ENCODE results near the gene TNRC18.

Gene TNRC18

DNA sequence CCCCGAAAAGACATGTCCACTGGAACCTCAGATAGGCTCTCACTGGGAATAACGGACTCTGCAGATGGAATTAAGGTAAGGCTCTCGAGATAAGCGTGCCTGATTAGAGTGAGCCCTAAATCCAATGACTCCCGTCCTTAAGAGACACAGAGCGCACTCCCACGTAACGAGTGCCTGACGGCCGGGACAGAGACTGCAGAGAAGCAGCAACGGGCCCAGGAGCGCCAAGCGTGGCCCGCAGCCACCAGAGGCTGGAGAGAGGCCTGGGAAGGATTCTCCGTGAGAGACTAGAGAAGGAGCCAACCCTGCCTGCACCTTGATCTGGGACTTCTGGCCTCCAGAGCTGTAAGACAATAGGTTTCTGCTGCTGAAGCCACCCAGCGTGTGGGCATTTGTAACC is 20.0 kb upstream of the TNRC18 start:
- Histone ChIP-seq H3K27ac (ENCODE audit: poor library complexity, severe bottlenecking) (no peak overlapping the region), H3K9me3 (ENCODE audit: severe bottlenecking) (no peaks in the 10 kb centered on the region), H3K36me3 (ENCODE audit: low read depth) (no peaks in the 10 kb centered on the region), H3K4me3 (ENCODE audit: severe bottlenecking) (no peak overlapping the region), H3K27me3 (ENCODE audit: insufficient read depth, poor library complexity, severe bottlenecking) (no peaks in the 10 kb centered on the region), H3K4me1 (ENCODE audit: insufficient read depth, poor library complexity, severe bottlenecking) (peaks cover 5% of the 10 kb centered on the region)
- DNase-seq (ENCODE audit: low spot score) (no peak), ATAC-seq (ENCODE audit: low read depth) (no peak)
- TF ChIP-seq, protein P1, sequence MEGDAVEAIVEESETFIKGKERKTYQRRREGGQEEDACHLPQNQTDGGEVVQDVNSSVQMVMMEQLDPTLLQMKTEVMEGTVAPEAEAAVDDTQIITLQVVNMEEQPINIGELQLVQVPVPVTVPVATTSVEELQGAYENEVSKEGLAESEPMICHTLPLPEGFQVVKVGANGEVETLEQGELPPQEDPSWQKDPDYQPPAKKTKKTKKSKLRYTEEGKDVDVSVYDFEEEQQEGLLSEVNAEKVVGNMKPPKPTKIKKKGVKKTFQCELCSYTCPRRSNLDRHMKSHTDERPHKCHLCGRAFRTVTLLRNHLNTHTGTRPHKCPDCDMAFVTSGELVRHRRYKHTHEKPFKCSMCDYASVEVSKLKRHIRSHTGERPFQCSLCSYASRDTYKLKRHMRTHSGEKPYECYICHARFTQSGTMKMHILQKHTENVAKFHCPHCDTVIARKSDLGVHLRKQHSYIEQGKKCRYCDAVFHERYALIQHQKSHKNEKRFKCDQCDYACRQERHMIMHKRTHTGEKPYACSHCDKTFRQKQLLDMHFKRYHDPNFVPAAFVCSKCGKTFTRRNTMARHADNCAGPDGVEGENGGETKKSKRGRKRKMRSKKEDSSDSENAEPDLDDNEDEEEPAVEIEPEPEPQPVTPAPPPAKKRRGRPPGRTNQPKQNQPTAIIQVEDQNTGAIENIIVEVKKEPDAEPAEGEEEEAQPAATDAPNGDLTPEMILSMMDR (IDR thresholded peaks at IDR 0.05; ENCODE audit: poor library complexity, severe bottlenecking) = no peak

GRCh38 chr7:5442757-5443305 is 19.2 kb upstream of the TNRC18 start:
- Histone ChIP-seq H3K27me3 (ENCODE audit: insufficient read depth, poor library complexity, severe bottlenecking) (no peaks in the 10 kb centered on the region), H3K4me1 (ENCODE audit: insufficient read depth, poor library complexity, severe bottlenecking) (no peaks in the 10 kb centered on the region), H3K27ac (ENCODE audit: poor library complexity, severe bottlenecking) (no peak overlapping the region), H3K4me3 (ENCODE audit: severe bottlenecking) (no peak overlapping the region), H3K9me3 (ENCODE audit: severe bottlenecking) (peaks cover under 1% of the 10 kb centered on the region), H3K36me3 (ENCODE audit: low read depth) (no peaks in the 10 kb centered on the region)
- TF ChIP-seq, protein P1 (IDR thresholded peaks at IDR 0.05; ENCODE audit: poor library complexity, severe bottlenecking) = no peak
- ATAC-seq (ENCODE audit: low read depth) (no peak), DNase-seq (ENCODE audit: low spot score) (no peak)

DNA sequence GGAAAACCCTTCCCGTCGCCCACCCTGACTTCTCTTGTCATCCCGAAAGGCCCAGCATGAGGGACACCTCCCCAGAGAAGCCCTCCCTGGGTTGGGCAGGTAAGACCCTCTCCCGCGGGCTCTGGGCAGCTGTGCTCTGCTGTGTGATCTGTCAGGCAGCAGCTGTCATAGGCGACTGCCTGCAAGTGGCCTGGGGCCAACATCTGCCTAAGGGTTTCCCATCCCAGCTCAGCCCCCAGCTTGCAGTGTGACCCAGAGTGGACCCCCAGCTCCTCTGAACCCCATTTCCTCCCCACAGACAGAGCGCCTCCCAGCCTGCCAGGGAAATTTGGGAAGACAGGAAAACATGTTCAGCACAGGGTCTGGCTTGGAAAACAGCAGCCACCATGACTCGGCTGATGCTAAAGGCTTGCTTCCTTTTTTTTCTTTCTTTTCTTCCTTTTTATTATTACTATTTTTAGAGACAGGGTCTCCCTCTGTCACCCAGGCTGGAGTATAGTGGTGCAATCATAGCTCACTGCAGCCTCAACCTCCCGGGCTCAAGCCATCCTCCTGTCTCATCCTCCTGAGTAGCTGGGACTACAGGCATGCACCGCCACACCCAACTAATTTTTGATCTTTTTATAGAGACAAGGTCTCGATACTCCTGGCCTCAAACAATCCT is 18.3 kb upstream of the TNRC18 start:
- TF ChIP-seq, protein P1 (IDR thresholded peaks at IDR 0.05; ENCODE audit: poor library complexity, severe bottlenecking) = no peak

DNA sequence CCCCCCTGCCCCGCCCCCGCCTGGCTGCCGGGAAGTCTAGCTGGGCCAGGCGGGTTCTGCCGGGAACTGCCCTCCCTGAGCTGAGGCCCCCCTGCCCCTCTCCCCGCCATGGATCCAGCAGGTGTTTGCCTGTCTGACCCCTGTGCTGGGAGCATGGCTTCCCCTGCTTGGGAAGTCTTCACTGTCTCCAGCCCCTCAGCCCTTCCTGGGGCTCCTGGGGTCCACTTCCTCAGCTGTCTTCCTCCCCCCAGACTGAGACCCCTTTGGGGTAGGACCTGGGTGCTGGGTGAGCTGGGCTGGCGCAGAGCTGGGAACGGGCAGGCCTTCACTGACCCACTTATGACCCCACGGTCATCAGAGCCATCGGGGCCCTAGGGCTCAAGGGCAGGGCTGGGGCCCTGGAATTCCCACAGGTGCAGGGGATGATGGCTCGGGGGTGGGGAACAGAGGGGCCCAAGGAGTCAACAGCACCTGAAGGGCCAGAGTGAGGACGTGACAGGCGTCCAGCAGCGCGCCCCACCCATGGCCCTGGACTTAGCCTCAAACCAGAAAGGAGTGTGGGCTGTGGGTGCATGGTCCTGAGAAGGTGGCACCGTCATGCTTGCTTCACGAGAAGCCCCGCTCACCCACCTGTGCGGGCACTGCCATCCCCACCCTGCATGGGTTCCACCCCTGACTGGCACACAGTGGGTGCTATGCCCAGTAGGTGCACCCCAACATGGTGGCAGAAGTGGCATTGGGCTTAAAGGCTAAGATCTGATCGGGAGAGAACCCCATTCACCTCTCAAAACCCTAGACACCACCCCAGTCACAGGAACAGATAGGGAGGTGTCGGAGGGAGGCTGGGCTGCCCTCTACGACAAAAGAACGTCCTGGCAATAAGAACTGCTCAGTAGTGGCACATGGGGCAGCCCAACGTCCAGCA is 16.2 kb upstream of the TNRC18 start:
- H3K27ac ChIP-seq (ENCODE audit: poor library complexity, severe bottlenecking) = no peak overlapping the region
- no peak overlapping the region for H3K4me3 ChIP-seq (ENCODE audit: severe bottlenecking)
- H3K4me1 ChIP-seq (ENCODE audit: insufficient read depth, poor library complexity, severe bottlenecking) = no peaks in the 10 kb centered on the region
- H3K9me3 ChIP-seq (ENCODE audit: severe bottlenecking) = peaks cover 11% of the 10 kb centered on the region
- no peaks in the 10 kb centered on the region for H3K27me3 ChIP-seq (ENCODE audit: insufficient read depth, poor library complexity, severe bottlenecking)
- no peak for ATAC-seq (ENCODE audit: low read depth)
- no peaks in the 10 kb centered on the region; the same call in 1 of the 2 replicates for H3K36me3 ChIP-seq (ENCODE audit: low read depth)
- DNase-seq (ENCODE audit: low spot score) = no peak
- TF ChIP-seq, protein P1 (IDR thresholded peaks at IDR 0.05; ENCODE audit: poor library complexity, severe bottlenecking) = no peak

More for the DNA sequence above, 18.3 kb upstream of the TNRC18 start:
- Histone ChIP-seq H3K9me3 (ENCODE audit: severe bottlenecking) (peaks cover 7% of the 10 kb centered on the region), H3K4me1 (ENCODE audit: insufficient read depth, poor library complexity, severe bottlenecking) (no peaks in the 10 kb centered on the region), H3K4me3 (ENCODE audit: severe bottlenecking) (no peak overlapping the region), H3K27ac (ENCODE audit: poor library complexity, severe bottlenecking) (no peak overlapping the region), H3K36me3 (ENCODE audit: low read depth) (no peaks in the 10 kb centered on the region), H3K27me3 (ENCODE audit: insufficient read depth, poor library complexity, severe bottlenecking) (no peaks in the 10 kb centered on the region)
- DNase-seq (ENCODE audit: low spot score) = no peak
- ATAC-seq (ENCODE audit: low read depth) = no peak

Measured in RWPE2 (cell line).